Ascending aorta (tissue), 2 donors: ENCODE measurements around the gene SRPK2. TPM values are rescaled to one million over a fixed set of nuclear protein-coding genes. Genes with fewer than 3 reads are reported as not detected.
"Not testable (repeated sequence)": the region's sequence is repeated elsewhere in the genome, so short reads cannot be mapped to it uniquely, and the experiment has no call there.

ENCODE experiments used
- DNase-seq, 2 donors: peaks; one replicate each; pipeline ENCODE4 v3.0.0-alpha.2; 2019; ENCODE audit warnings: low spot score in 2 of 2
- H3K27ac ChIP-seq, 2 donors: fragments of 200-600 bp; sonication (generic); one replicate each; pipeline ENCODE4 v1.5.1; 2016 to 2017; ENCODE audit warnings: mild to moderate bottlenecking in 1 of 2
- H3K27me3 ChIP-seq: fragments of 200-600 bp; sonication (generic); one replicate; pipeline ENCODE4 v1.5.1; 2017
- H3K36me3 ChIP-seq, 2 donors: fragments of 200-600 bp; sonication (generic); one replicate each; pipeline ENCODE4 v1.5.1; 2016
- H3K4me1 ChIP-seq, 2 donors: fragments of 200-600 bp; sonication (generic); one replicate each; pipeline ENCODE4 v1.5.1; 2016 to 2017; ENCODE audit warnings: mild to moderate bottlenecking in 1 of 2
- H3K4me3 ChIP-seq, 2 donors: fragments of 200-600 bp; sonication (generic); one replicate each; pipeline ENCODE4 v1.5.1; 2016 to 2017; ENCODE audit warnings: mild to moderate bottlenecking in 1 of 2
- H3K9me3 ChIP-seq, 2 donors: fragments of 200-600 bp; sonication (generic); one replicate each; pipeline ENCODE4 v1.5.1; 2016
- CTCF ChIP-seq, 3 experiments: fragments of 200-600 bp in 2 of 3; fragments of 450-650 bp in 1 of 3; sonication (generic) in 2 of 3; IDR thresholded peaks; one replicate each; pipeline ENCODE4 v1.5.1; 2016 to 2019; ENCODE audit warnings: antibody characterized with exemption in 3 of 3, mild to moderate bottlenecking in 1 of 3, moderate library complexity in 1 of 3
- intact Hi-C: fragments of 100-400 bp; cut with DNase I; formaldehyde crosslinking; loops from one replicate; pipeline ENCODE4 v1.15.1; 2023
- total RNA-seq: library from RNA; depleted of rRNA; stranded (reverse); fragments of >200 nt; gene quantifications from one replicate; pipeline ENCODE4 v1.1.0, GENCODE V29; 2016

SRPK2 gene
- total RNA-seq, 1 donor from 2014 or later = 26.2 TPM

- Histone ChIP-seq H3K36me3 (no peaks in the 10 kb centered on the region), H3K27me3 (no peaks in the 10 kb centered on the region), H3K4me1 (peaks cover 0 to 18% of the 10 kb centered on the region in 2 donors), H3K27ac (peak overlapping the region; percentile 47 to 67), H3K4me3 (peak overlapping the region; percentile 52 to 53), H3K9me3 (no peaks in the 10 kb centered on the region)
- TF ChIP-seq CTCF (IDR thresholded peaks at IDR 0.05) = no peak
- DNase-seq = no peak
- intact Hi-C loops = no loop called here
Observed at GRCh38 chr7:105268056-105268455, 120.7 kb downstream of the SRPK2 start.

- Histone ChIP-seq H3K9me3 (no peaks in the 10 kb centered on the region), H3K27ac (no peak overlapping the region), H3K4me1 (peaks cover 0 to 18% of the 10 kb centered on the region in 2 donors), H3K27me3 (no peaks in the 10 kb centered on the region), H3K36me3 (no peaks in the 10 kb centered on the region), H3K4me3 (no peak overlapping the region)
- DNase-seq = no peak
- no peak for TF ChIP-seq CTCF (IDR thresholded peaks at IDR 0.05)
- intact Hi-C loops = no loop called here
Observed at GRCh38 chr7:105267244-105267643, 121.5 kb downstream of the SRPK2 start.

GRCh38 chr7:105264707-105265106 is 124.0 kb downstream of the SRPK2 start:
- Histone ChIP-seq H3K36me3 (no peaks in the 10 kb centered on the region), H3K27ac (no peak overlapping the region), H3K4me1 (peaks cover 0 to 16% of the 10 kb centered on the region in 2 donors), H3K4me3 (no peak overlapping the region), H3K27me3 (no peaks in the 10 kb centered on the region), H3K9me3 (peaks cover 0 to 2% of the 10 kb centered on the region in 2 donors)
- intact Hi-C loops = no loop called here
- no peak for DNase-seq
- no peak for TF ChIP-seq CTCF (IDR thresholded peaks at IDR 0.05)

- peaks cover 0 to 6% of the 10 kb centered on the region in 2 donors for H3K9me3 ChIP-seq
- no peak for DNase-seq
- intact Hi-C loops = no loop called here
- H3K27ac ChIP-seq = no peak overlapping the region
- no peaks in the 10 kb centered on the region for H3K36me3 ChIP-seq
- no peaks in the 10 kb centered on the region for H3K27me3 ChIP-seq
- no peak overlapping the region for H3K4me3 ChIP-seq
- TF ChIP-seq CTCF (IDR thresholded peaks at IDR 0.05) = no peak
- H3K4me1 ChIP-seq = no peaks in the 10 kb centered on the region
Observed at GRCh38 chr7:105261689-105262088, 127.0 kb downstream of the SRPK2 start.

- H3K36me3 ChIP-seq, H3K9me3 ChIP-seq, H3K27me3 ChIP-seq, DNase-seq, H3K27ac ChIP-seq, H3K4me3 ChIP-seq, intact Hi-C loops, H3K4me1 ChIP-seq: not testable (repeated sequence)
Observed at GRCh38 chr7:105260201-105260871, 128.4 kb downstream of the SRPK2 start.

GRCh38 chr7:105258919-105259318 is 129.8 kb downstream of the SRPK2 start:
- H3K27ac ChIP-seq, H3K9me3 ChIP-seq, H3K4me1 ChIP-seq, H3K36me3 ChIP-seq, intact Hi-C loops, H3K4me3 ChIP-seq, H3K27me3 ChIP-seq, DNase-seq: not testable (repeated sequence)

- H3K36me3 ChIP-seq = no peaks in the 10 kb centered on the region
- no peaks in the 10 kb centered on the region for H3K27me3 ChIP-seq
- H3K27ac ChIP-seq = no peak overlapping the region
- peaks cover 0 to 6% of the 10 kb centered on the region in 2 donors for H3K9me3 ChIP-seq
- intact Hi-C loops = no loop called here
- H3K4me3 ChIP-seq = no peak overlapping the region
- TF ChIP-seq CTCF (IDR thresholded peaks at IDR 0.05) = no peak
- DNase-seq = no peak
- no peaks in the 10 kb centered on the region for H3K4me1 ChIP-seq
Observed at GRCh38 chr7:105257338-105257737, 131.4 kb downstream of the SRPK2 start.
